HepG2 (cell line): ENCODE results near the gene CDK3. TPM values are rescaled to one million over a fixed set of nuclear protein-coding genes. Genes with fewer than 3 reads are reported as not detected.

Source experiments
- ARHGAP35 ChIP-seq: sonication (generic); formaldehyde crosslinking; IDR thresholded peaks from 2 replicates; pipeline ENCODE4 v1.9.0; 2022; ENCODE audit warnings: mild to moderate bottlenecking, inconsistent platforms, moderate library complexity, missing genetic modification reagents, borderline replicate concordance
- CC2D1A ChIP-seq: sonication (generic); formaldehyde crosslinking; IDR thresholded peaks from 2 replicates; pipeline ENCODE4 v1.8.1; 2023; ENCODE audit warnings: mild to moderate bottlenecking, missing genetic modification reagents
- GATA4 ChIP-seq: sonication (generic); IDR thresholded peaks from 2 replicates; pipeline ENCODE4 v1.6.1; 2016; ENCODE audit warnings: antibody characterized with exemption, low read depth, borderline replicate concordance
- KDM2A ChIP-seq: sonication (generic); formaldehyde crosslinking; IDR thresholded peaks from 2 replicates; pipeline ENCODE4 v1.4.0; 2020; ENCODE audit warnings: low read depth, missing genetic modification reagents, borderline replicate concordance
- NAIF1 ChIP-seq: sonication (generic); formaldehyde crosslinking; IDR thresholded peaks from 2 replicates; pipeline ENCODE4 v1.5.0; 2020; ENCODE audit warnings: mild to moderate bottlenecking, missing genetic modification reagents, borderline replicate concordance
- NFRKB ChIP-seq: fragments of 450-650 bp; IDR thresholded peaks from 2 replicates; pipeline ENCODE4 v1.6.1; 2017
- PRPF4 ChIP-seq: fragments of 200-400 bp; formaldehyde crosslinking; IDR thresholded peaks from 2 replicates; pipeline ENCODE4 v1.6.1; 2016; ENCODE audit warnings: low read length, low read depth; ENCODE audit not compliant: poor library complexity, severe bottlenecking
- SNAI1 ChIP-seq: sonication (generic); formaldehyde crosslinking; IDR thresholded peaks from 2 replicates; pipeline ENCODE4 v1.5.0; 2020; ENCODE audit warnings: mild to moderate bottlenecking, missing genetic modification reagents, borderline replicate concordance
- TSC22D2 ChIP-seq: sonication (generic); formaldehyde crosslinking; IDR thresholded peaks from 2 replicates; pipeline ENCODE4 v1.5.1; 2020; ENCODE audit warnings: missing genetic modification reagents, mild to moderate bottlenecking, borderline replicate concordance
- U2AF1 ChIP-seq: fragments of 200-400 bp; formaldehyde crosslinking; optimal IDR thresholded peaks from 2 replicates; pipeline ENCODE3; 2017; ENCODE audit warnings: mild to moderate bottlenecking, low read depth, low read length
- XBP1 ChIP-seq: sonication (generic); formaldehyde crosslinking; IDR thresholded peaks from 2 replicates; pipeline ENCODE4 v1.5.0; 2020; ENCODE audit warnings: missing genetic modification reagents
- ZBTB7A ChIP-seq: sonication (generic); formaldehyde crosslinking; IDR thresholded peaks from 2 replicates; pipeline ENCODE4 v1.8.0; 2022; ENCODE audit warnings: mild to moderate bottlenecking, missing genetic modification reagents
- ZBTB7B ChIP-seq: sonication (generic); formaldehyde crosslinking; IDR thresholded peaks from 2 replicates; pipeline ENCODE4 v1.4.0; 2020; ENCODE audit warnings: missing genetic modification reagents
- ZBTB8A ChIP-seq: sonication (generic); formaldehyde crosslinking; IDR thresholded peaks from 2 replicates; pipeline ENCODE4 v1.4.0; 2020; ENCODE audit warnings: mild to moderate bottlenecking, low read depth, missing genetic modification reagents, borderline replicate concordance
- ZFP62 ChIP-seq: sonication (generic); formaldehyde crosslinking; IDR thresholded peaks from 2 replicates; pipeline ENCODE4 v1.4.0; 2020; ENCODE audit warnings: missing genetic modification reagents
- ZIK1 ChIP-seq: sonication (generic); formaldehyde crosslinking; IDR thresholded peaks from 2 replicates; pipeline ENCODE4 v1.5.0; 2020; ENCODE audit warnings: mild to moderate bottlenecking, low read depth, missing genetic modification reagents, borderline replicate concordance
- ZNF232 ChIP-seq: sonication (generic); formaldehyde crosslinking; IDR thresholded peaks from 2 replicates; pipeline ENCODE4 v1.4.0; 2020; ENCODE audit warnings: missing genetic modification reagents, borderline replicate concordance
- ZNF550 ChIP-seq: sonication (generic); formaldehyde crosslinking; IDR thresholded peaks from 2 replicates; pipeline ENCODE4 v1.4.0; 2020; ENCODE audit warnings: mild to moderate bottlenecking, missing genetic modification reagents, borderline replicate concordance
- polyA plus RNA-seq, 8 experiments: library from polyadenylated mRNA; depleted of rRNA in 3 of 8; stranded (reverse) in 7 of 8; unstranded in 1 of 8; fragments of >200 nt; fragmentation: Illumina TruSeq in 4 of 8; extraction: Trizol in 4 of 8; gene quantifications; 2 replicates each; pipeline versions ENCODE4 v1.2.1 to v1.2.3, GENCODE V29; 2011 to 2016; ENCODE audit warnings: low read depth in 4 of 8, missing spikeins in 1 of 8, mixed read lengths in 1 of 8; ENCODE audit not compliant: insufficient read depth in 1 of 8
- total RNA-seq, 5 experiments: library from RNA; depleted of rRNA; stranded (reverse); fragments of >200 nt; fragmentation: Illumina TruSeq; extraction: Trizol; gene quantifications; 2 replicates each; pipeline ENCODE4 v1.2.3, GENCODE V29; 2016; ENCODE audit warnings: low read depth in 1 of 5
- TF ChIP-seq, protein P1 (sequence below): sonication (generic); formaldehyde crosslinking; IDR thresholded peaks from 2 replicates; pipeline ENCODE4 v1.5.1; 2020; ENCODE audit warnings: missing genetic modification reagents, mild to moderate bottlenecking, borderline replicate concordance
- TF ChIP-seq, protein P2 (sequence below): sonication (generic); formaldehyde crosslinking; IDR thresholded peaks from 2 replicates; pipeline ENCODE4 v1.8.0; 2022; ENCODE audit warnings: missing genetic modification reagents, mild to moderate bottlenecking, borderline replicate concordance
- TF ChIP-seq, protein P3 (sequence below): sonication (generic); formaldehyde crosslinking; IDR thresholded peaks from 2 replicates; pipeline ENCODE4 v1.8.1; 2022; ENCODE audit warnings: low read depth, mild to moderate bottlenecking, missing genetic modification reagents
- TF ChIP-seq, protein P4 (sequence below): sonication (generic); formaldehyde crosslinking; conservative IDR thresholded peaks from 2 replicates; pipeline ENCODE4 v1.8.1; 2023; ENCODE audit warnings: missing genetic modification reagents
- TF ChIP-seq, protein P5 (sequence below): sonication (generic); formaldehyde crosslinking; conservative IDR thresholded peaks from 2 replicates; pipeline ENCODE4 v1.5.0; 2020; ENCODE audit warnings: missing genetic modification reagents

CDK3 gene
- total and polyA plus RNA-seq, 2 of the 13 experiments (the other 11 are each of a cell fraction or from before 2014, with no cell fraction given) = 5.8 to 11.4 TPM

DNA sequence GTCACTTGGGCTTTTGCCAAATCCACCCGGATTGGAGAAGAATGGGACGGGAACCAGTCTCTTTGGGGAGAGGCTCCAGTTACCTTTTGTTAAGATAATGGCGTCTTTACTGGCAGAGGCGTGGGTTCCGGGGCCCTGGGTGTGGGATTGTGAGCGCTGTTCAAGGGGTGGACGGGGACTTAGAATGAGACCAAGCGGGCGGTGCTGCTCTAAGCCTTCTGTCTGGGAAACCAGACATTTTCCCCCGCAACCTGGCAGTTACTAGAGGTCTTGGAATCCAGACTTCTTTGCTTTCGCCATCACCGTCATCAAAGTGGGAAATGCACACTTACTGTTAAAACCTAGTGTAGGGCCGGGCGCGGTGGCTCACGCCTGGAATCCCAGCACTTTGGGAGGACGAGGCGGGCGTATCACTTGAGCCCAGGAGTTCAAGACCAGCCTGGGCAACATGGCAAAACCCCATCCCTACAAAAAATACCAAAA is 20.9 kb upstream of the CDK3 start (continued):
- TF ChIP-seq NAIF1 (CRISPR knock-in tag) (no peak), ZBTB7A (CRISPR knock-in tag) (0 out of 2 replicates have a peak, but pooled peaks have one; percentile 10), CC2D1A (CRISPR knock-in tag) (no peak), ZNF232 (CRISPR knock-in tag) (peak; percentile 13; the same call in 1 of the 2 replicates), PRPF4 (no peak), ZFP62 (CRISPR knock-in tag) (no peak), ZBTB7B (CRISPR knock-in tag) (no peak), ZNF550 (no peak), TSC22D2 (0 out of 2 replicates have a peak, but pooled peaks have one; percentile 10), ZBTB8A (CRISPR knock-in tag) (peak; percentile 21; the same call in 1 of the 2 replicates), ARHGAP35 (CRISPR knock-in tag) (no peak), ZIK1 (CRISPR knock-in tag) (no peak), XBP1 (CRISPR knock-in tag) (0 out of 2 replicates have a peak, but pooled peaks have one; percentile 3), NFRKB (no peak), SNAI1 (CRISPR knock-in tag) (0 out of 2 replicates have a peak, but pooled peaks have one; percentile 90), GATA4 (no peak; the same call in 1 of the 2 replicates), U2AF1 (no peak), KDM2A (no peak)
- TF ChIP-seq, protein P1, sequence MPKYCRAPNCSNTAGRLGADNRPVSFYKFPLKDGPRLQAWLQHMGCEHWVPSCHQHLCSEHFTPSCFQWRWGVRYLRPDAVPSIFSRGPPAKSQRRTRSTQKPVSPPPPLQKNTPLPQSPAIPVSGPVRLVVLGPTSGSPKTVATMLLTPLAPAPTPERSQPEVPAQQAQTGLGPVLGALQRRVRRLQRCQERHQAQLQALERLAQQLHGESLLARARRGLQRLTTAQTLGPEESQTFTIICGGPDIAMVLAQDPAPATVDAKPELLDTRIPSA = no peak
- TF ChIP-seq, protein P2, sequence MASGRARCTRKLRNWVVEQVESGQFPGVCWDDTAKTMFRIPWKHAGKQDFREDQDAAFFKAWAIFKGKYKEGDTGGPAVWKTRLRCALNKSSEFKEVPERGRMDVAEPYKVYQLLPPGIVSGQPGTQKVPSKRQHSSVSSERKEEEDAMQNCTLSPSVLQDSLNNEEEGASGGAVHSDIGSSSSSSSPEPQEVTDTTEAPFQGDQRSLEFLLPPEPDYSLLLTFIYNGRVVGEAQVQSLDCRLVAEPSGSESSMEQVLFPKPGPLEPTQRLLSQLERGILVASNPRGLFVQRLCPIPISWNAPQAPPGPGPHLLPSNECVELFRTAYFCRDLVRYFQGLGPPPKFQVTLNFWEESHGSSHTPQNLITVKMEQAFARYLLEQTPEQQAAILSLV (CRISPR knock-in tag) = no peak
- TF ChIP-seq, protein P3, sequence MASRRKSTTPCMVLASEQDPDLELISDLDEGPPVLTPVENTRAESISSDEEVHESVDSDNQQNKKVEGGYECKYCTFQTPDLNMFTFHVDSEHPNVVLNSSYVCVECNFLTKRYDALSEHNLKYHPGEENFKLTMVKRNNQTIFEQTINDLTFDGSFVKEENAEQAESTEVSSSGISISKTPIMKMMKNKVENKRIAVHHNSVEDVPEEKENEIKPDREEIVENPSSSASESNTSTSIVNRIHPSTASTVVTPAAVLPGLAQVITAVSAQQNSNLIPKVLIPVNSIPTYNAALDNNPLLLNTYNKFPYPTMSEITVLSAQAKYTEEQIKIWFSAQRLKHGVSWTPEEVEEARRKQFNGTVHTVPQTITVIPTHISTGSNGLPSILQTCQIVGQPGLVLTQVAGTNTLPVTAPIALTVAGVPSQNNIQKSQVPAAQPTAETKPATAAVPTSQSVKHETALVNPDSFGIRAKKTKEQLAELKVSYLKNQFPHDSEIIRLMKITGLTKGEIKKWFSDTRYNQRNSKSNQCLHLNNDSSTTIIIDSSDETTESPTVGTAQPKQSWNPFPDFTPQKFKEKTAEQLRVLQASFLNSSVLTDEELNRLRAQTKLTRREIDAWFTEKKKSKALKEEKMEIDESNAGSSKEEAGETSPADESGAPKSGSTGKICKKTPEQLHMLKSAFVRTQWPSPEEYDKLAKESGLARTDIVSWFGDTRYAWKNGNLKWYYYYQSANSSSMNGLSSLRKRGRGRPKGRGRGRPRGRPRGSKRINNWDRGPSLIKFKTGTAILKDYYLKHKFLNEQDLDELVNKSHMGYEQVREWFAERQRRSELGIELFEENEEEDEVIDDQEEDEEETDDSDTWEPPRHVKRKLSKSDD (CRISPR knock-in tag) = no peak; the same call in 1 of the 2 replicates
- TF ChIP-seq, protein P4, sequence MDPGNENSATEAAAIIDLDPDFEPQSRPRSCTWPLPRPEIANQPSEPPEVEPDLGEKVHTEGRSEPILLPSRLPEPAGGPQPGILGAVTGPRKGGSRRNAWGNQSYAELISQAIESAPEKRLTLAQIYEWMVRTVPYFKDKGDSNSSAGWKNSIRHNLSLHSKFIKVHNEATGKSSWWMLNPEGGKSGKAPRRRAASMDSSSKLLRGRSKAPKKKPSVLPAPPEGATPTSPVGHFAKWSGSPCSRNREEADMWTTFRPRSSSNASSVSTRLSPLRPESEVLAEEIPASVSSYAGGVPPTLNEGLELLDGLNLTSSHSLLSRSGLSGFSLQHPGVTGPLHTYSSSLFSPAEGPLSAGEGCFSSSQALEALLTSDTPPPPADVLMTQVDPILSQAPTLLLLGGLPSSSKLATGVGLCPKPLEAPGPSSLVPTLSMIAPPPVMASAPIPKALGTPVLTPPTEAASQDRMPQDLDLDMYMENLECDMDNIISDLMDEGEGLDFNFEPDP (CRISPR knock-in tag) = no peak
- TF ChIP-seq, protein P5, sequence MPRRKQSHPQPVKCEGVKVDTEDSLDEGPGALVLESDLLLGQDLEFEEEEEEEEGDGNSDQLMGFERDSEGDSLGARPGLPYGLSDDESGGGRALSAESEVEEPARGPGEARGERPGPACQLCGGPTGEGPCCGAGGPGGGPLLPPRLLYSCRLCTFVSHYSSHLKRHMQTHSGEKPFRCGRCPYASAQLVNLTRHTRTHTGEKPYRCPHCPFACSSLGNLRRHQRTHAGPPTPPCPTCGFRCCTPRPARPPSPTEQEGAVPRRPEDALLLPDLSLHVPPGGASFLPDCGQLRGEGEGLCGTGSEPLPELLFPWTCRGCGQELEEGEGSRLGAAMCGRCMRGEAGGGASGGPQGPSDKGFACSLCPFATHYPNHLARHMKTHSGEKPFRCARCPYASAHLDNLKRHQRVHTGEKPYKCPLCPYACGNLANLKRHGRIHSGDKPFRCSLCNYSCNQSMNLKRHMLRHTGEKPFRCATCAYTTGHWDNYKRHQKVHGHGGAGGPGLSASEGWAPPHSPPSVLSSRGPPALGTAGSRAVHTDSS (CRISPR knock-in tag) = no peak
